GM12865 (cell line): ENCODE results near the gene CEP131.

Experiments
- DNase-seq: peaks from one replicate; pipeline ENCODE4 v3.0.0; 2010; ENCODE audit warnings: low read depth
- H3K4me3 ChIP-seq: 2 replicates; pipeline ENCODE4 v1.5.1; 2011; ENCODE audit warnings: mild to moderate bottlenecking, low read depth, low read length, control low read depth
- CTCF ChIP-seq: IDR thresholded peaks from 2 replicates; pipeline ENCODE4 v1.5.1; 2011; ENCODE audit warnings: low read length, control low read depth, low read depth, inconsistent platforms; ENCODE audit not compliant: insufficient read depth; ENCODE audit errors: missing control alignments

The CEP131 gene

GRCh38 chr17:81243333-81243664, 20.5 kb upstream of the CEP131 start:
- no peak for DNase-seq
- no peak for TF ChIP-seq CTCF
- H3K4me3 ChIP-seq: no peak overlapping the region

GRCh38 chr17:81242421-81243332, 19.9 kb upstream of the CEP131 start:
- TF ChIP-seq CTCF: no peak
- no peak for DNase-seq
- no peak overlapping the region for H3K4me3 ChIP-seq

- peak; percentile 89 for TF ChIP-seq CTCF
- DNase-seq: peak; percentile 78
- H3K4me3 ChIP-seq: no peak overlapping the region
Observed at GRCh38 chr17:81241648-81242420, 19.1 kb upstream of the CEP131 start.

GRCh38 chr17:81241203-81241602, 18.4 kb upstream of the CEP131 start:
- no peak for TF ChIP-seq CTCF
- no peak overlapping the region for H3K4me3 ChIP-seq
- no peak for DNase-seq

GRCh38 chr17:81240761-81241160, 18.0 kb upstream of the CEP131 start:
- DNase-seq: no peak
- TF ChIP-seq CTCF: no peak
- H3K4me3 ChIP-seq: peak overlapping the region; percentile 65

GRCh38 chr17:81239714-81240555, 17.2 kb upstream of the CEP131 start:
- DNase-seq: peak; percentile 81
- no peak for TF ChIP-seq CTCF
- H3K4me3 ChIP-seq: peak overlapping the region; percentile 65
